Measurements from ENCODE around the gene IL17RE. TPM values are rescaled to one million over a fixed set of nuclear protein-coding genes. Genes with fewer than 3 reads are reported as not detected.

Gene IL17RE
- total RNA-seq, 1 donor: 0.72 TPM

DNA sequence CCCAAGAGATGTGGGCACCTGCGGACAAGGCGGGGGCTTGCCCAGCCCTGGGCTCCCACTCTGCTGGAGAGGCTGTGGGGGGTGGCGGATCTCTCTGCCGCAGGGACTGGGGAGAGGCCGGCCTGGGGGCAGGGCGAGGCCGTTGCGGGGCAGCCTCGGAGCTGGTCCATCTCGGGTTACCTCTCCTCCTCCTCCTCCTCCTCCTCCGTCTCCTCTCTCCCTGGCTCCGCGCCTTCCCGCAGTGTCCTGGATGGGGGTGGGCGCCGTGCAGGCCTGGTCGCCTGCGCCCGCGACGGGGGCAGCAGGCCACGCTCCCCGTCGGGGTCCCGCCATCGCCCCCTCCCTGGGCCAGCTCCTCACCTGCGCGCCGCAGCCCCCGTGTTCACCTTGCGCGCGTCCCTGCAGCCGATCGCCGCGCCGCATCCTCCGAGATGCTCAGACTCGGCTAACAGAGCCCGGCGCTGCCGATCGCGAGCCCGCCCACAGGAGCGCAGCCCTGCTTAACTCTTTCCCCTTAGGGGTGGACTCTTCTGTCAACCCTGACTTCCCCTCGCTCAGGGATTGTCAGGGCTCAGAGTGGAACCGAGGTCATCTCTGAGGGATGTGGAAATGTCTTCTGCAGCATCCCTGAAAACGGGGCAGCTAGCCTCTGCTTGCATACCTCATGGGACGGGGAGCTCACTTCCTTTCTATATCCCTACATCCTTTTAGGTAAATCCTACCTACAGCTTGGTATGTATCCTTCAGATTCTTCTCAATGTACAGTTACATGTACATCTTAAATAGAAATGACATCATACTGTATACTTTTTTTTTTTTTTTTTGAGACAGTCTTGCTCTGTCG lies 49.5 kb downstream of the IL17RE start, which contains the start of gene PRRT3:
Gene PRRT3, minus strand, starts transcription at position 447 of the 844 bp plus-strand sequence. CDS start 2,293 bp downstream, outside the sequence.
- TF ChIP-seq, protein P1, sequence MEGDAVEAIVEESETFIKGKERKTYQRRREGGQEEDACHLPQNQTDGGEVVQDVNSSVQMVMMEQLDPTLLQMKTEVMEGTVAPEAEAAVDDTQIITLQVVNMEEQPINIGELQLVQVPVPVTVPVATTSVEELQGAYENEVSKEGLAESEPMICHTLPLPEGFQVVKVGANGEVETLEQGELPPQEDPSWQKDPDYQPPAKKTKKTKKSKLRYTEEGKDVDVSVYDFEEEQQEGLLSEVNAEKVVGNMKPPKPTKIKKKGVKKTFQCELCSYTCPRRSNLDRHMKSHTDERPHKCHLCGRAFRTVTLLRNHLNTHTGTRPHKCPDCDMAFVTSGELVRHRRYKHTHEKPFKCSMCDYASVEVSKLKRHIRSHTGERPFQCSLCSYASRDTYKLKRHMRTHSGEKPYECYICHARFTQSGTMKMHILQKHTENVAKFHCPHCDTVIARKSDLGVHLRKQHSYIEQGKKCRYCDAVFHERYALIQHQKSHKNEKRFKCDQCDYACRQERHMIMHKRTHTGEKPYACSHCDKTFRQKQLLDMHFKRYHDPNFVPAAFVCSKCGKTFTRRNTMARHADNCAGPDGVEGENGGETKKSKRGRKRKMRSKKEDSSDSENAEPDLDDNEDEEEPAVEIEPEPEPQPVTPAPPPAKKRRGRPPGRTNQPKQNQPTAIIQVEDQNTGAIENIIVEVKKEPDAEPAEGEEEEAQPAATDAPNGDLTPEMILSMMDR (IDR thresholded peaks at IDR 0.05; ENCODE audit: extremely low read depth, low read depth, low read length): no peak
- Histone ChIP-seq H3K36me3 (ENCODE audit: insufficient read depth, low read length) (no peaks in the 10 kb centered on the region), H3K27ac (ENCODE audit: low read depth, low read length) (no peak within 1 kb of the TSS), H3K4me3 (ENCODE audit: insufficient read depth, low read length) (peak within 1 kb of the TSS; percentile 76), H4K20me1 (ENCODE audit: insufficient read depth, low read length) (no peaks in the 10 kb centered on the region), H3K79me2 (ENCODE audit: insufficient read depth, low read length) (no peaks in the 10 kb centered on the region), H3K4me2 (ENCODE audit: insufficient read depth, low read length) (peak within 1 kb of the TSS; percentile 76), H2AFZ (ENCODE audit: low read length) (peak within 1 kb of the TSS; percentile 57), H3K4me1 (ENCODE audit: insufficient read depth, low read length) (peaks cover 20% of the 10 kb centered on the region), H3K27me3 (ENCODE audit: insufficient read depth, low read length) (no peaks in the 10 kb centered on the region), H3K9me3 (ENCODE audit: low read depth, low read length) (no peaks in the 10 kb centered on the region)
- peak; percentile 95 for DNase-seq (ENCODE audit: insufficient read length, low spot score, missing footprints)

DNA sequence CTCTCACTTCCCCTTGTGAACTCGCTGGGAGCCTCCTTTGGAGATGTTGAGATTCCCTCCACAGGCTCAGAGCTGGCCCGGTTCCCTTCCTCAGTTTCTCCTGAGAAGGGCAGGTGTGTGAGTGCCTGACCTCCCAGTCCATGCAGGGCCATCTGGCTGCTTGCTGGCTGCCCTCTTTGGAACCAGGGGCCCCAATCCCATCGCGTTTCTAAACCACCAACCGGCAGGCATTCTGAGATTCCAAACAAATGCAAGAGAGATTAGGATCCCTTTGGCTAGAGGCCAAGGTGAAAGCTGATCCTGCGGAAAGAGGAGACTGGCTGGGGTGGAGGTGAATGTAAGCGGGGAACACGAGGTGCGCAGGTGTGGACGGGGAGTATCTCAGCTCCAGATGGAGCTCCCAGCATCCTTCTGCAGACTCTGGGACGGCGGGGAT lies 52.4 kb downstream of the IL17RE start:
- DNase-seq (ENCODE audit: insufficient read length, low spot score, missing footprints): peak; percentile 82
- H3K9me3 ChIP-seq (ENCODE audit: low read depth, low read length): no peaks in the 10 kb centered on the region
- no peak overlapping the region for H3K27ac ChIP-seq (ENCODE audit: low read depth, low read length)
- H2AFZ ChIP-seq (ENCODE audit: low read length): no peak overlapping the region
- peaks cover 12% of the 10 kb centered on the region for H3K4me1 ChIP-seq (ENCODE audit: insufficient read depth, low read length)
- no peaks in the 10 kb centered on the region for H3K79me2 ChIP-seq (ENCODE audit: insufficient read depth, low read length)
- no peaks in the 10 kb centered on the region for H3K36me3 ChIP-seq (ENCODE audit: insufficient read depth, low read length)
- TF ChIP-seq, protein P1 (IDR thresholded peaks at IDR 0.05; ENCODE audit: extremely low read depth, low read depth, low read length): no peak
- H4K20me1 ChIP-seq (ENCODE audit: insufficient read depth, low read length): no peaks in the 10 kb centered on the region
- H3K4me3 ChIP-seq (ENCODE audit: insufficient read depth, low read length): no peak overlapping the region
- no peaks in the 10 kb centered on the region for H3K27me3 ChIP-seq (ENCODE audit: insufficient read depth, low read length)
- H3K4me2 ChIP-seq (ENCODE audit: insufficient read depth, low read length): no peak overlapping the region

DNA sequence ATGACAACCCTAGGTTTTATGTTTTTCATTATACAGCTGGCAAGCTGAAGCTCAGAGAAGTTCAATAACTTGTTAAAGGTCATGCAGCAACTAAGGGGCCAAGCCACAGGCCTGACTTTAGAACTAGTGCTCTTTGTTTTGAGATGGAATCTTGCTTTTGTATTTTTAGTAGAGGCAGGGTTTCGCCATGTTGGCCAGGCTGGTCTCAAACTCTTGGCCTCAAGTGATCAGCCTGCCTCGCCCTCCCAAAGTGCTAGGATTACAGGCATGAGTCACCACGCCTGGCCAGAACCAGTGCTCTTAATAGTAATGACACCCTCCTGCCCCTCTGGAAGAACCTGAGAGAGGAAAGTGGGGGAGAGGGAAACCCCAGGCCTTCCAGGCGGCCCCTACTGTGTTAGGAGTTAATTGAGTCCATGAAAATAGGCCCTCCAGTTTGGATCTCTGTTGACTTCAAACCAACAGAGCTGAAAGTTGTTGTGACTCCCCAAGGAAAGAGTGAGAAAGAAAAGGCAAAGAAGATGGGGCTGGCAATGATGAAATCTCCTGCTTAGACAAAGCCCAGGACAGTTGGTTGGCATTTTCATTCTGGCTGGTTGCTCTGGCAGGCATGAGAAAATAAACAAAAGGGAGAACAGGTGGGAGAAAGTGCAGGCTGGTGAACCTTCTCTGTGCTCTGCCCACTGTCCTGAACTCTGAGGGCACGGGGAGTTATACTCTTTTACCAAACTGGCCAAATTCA lies 53.1 kb downstream of the IL17RE start:
- TF ChIP-seq, protein P1 (IDR thresholded peaks at IDR 0.05; ENCODE audit: extremely low read depth, low read depth, low read length): no peak
- Histone ChIP-seq H3K27me3 (ENCODE audit: insufficient read depth, low read length) (no peaks in the 10 kb centered on the region), H3K36me3 (ENCODE audit: insufficient read depth, low read length) (no peaks in the 10 kb centered on the region), H3K9me3 (ENCODE audit: low read depth, low read length) (no peaks in the 10 kb centered on the region), H4K20me1 (ENCODE audit: insufficient read depth, low read length) (no peaks in the 10 kb centered on the region), H3K79me2 (ENCODE audit: insufficient read depth, low read length) (no peaks in the 10 kb centered on the region), H3K4me3 (ENCODE audit: insufficient read depth, low read length) (no peak overlapping the region), H3K4me1 (ENCODE audit: insufficient read depth, low read length) (peaks cover 12% of the 10 kb centered on the region), H2AFZ (ENCODE audit: low read length) (no peak overlapping the region), H3K27ac (ENCODE audit: low read depth, low read length) (no peak overlapping the region), H3K4me2 (ENCODE audit: insufficient read depth, low read length) (no peak overlapping the region)
- DNase-seq (ENCODE audit: insufficient read length, low spot score, missing footprints): no peak

DNA sequence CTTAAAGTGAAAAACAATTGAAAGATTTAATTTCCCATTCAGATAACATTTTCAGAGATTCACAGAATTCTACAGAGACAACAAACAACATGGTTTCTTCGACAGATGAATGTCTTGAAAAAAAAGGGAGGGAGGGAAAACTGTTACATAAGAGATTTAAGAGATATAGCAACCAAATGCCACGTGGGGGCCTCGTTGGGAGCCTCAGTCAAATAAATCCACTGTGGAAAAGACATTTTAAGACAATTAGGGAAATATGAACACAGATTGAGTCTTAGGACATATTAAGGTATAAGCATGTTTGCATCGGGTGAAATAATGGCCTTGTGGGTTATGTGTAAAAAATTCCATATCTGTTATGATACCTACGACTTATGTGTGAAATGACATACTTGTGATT lies 54.6 kb downstream of the IL17RE start:
- Histone ChIP-seq H3K27ac (ENCODE audit: low read depth, low read length) (no peak overlapping the region), H3K27me3 (ENCODE audit: insufficient read depth, low read length) (no peaks in the 10 kb centered on the region), H4K20me1 (ENCODE audit: insufficient read depth, low read length) (no peaks in the 10 kb centered on the region), H3K36me3 (ENCODE audit: insufficient read depth, low read length) (no peaks in the 10 kb centered on the region), H2AFZ (ENCODE audit: low read length) (no peak overlapping the region), H3K9me3 (ENCODE audit: low read depth, low read length) (no peaks in the 10 kb centered on the region), H3K79me2 (ENCODE audit: insufficient read depth, low read length) (no peaks in the 10 kb centered on the region), H3K4me2 (ENCODE audit: insufficient read depth, low read length) (no peak overlapping the region), H3K4me1 (ENCODE audit: insufficient read depth, low read length) (peaks cover 6% of the 10 kb centered on the region), H3K4me3 (ENCODE audit: insufficient read depth, low read length) (no peak overlapping the region)
- TF ChIP-seq, protein P1 (IDR thresholded peaks at IDR 0.05; ENCODE audit: extremely low read depth, low read depth, low read length): peak; percentile 35
- DNase-seq (ENCODE audit: insufficient read length, low spot score, missing footprints): peak; percentile 75
